GM23338 (cell line): ENCODE results near the gene IZUMO4. TPM values are rescaled to one million over a fixed set of nuclear protein-coding genes. Genes with fewer than 3 reads are reported as not detected.

Source experiments
- CREB1 ChIP-seq: fragments of 250-450 bp; sonication (Bioruptor Pico); IDR thresholded peaks from 2 replicates; pipeline ENCODE4 v1.5.0; 2020; ENCODE audit warnings: low read depth, mild to moderate bottlenecking, moderate library complexity
- EZH2 ChIP-seq: fragments of 200-600 bp; sonication (generic); IDR thresholded peaks from one replicate; pipeline ENCODE4 v1.8.0; 2017; ENCODE audit warnings: antibody characterized with exemption, mild to moderate bottlenecking, low read depth; ENCODE audit not compliant: unreplicated experiment
- EZH2phosphoT487 ChIP-seq: fragments of 200-600 bp; sonication (generic); IDR thresholded peaks from one replicate; pipeline ENCODE4 v1.8.1; 2018; ENCODE audit warnings: antibody characterized with exemption; ENCODE audit not compliant: unreplicated experiment
- JUNB ChIP-seq: IDR thresholded peaks from one replicate; pipeline ENCODE4 v1.6.1; 2016; ENCODE audit warnings: antibody characterized with exemption; ENCODE audit not compliant: unreplicated experiment
- ZNF114 ChIP-seq: fragments of 250-450 bp; sonication (Bioruptor Pico); IDR thresholded peaks from 2 replicates; pipeline ENCODE4 v1.5.0; 2020; ENCODE audit warnings: mild to moderate bottlenecking, moderate library complexity
- ZNF331 ChIP-seq: fragments of 250-450 bp; sonication (Bioruptor Pico); IDR thresholded peaks from 2 replicates; pipeline ENCODE4 v1.5.0; 2020; ENCODE audit warnings: low read depth, mild to moderate bottlenecking, moderate library complexity
- ZNF462 ChIP-seq: fragments of 250-450 bp; sonication (Bioruptor Pico); IDR thresholded peaks from 2 replicates; pipeline ENCODE4 v1.5.0; 2020; ENCODE audit warnings: mild to moderate bottlenecking, moderate library complexity
- polyA plus RNA-seq: library from polyadenylated mRNA; unstranded; fragments of >200 nt; fragmentation: Nextera tagmentation; extraction: Ambion mirVana; gene quantifications from 2 replicates; pipeline ENCODE4 v1.2.1, GENCODE V29; 2016
- total RNA-seq: library from RNA; depleted of rRNA; stranded (reverse); fragments of >200 nt; shearing (Covaris generic); gene quantifications from 2 replicates; pipeline ENCODE4 v1.2.3, GENCODE V29; 2014
- TF ChIP-seq, protein P1 (sequence below), 2 experiments: fragments of 200-600 bp in 1 of 2; sonication (generic) in 1 of 2; conservative IDR thresholded peaks; 2 replicates each; pipeline versions ENCODE4 v1.5.1 to v1.6.1; 2016 to 2017; ENCODE audit warnings: antibody characterized with exemption in 2 of 2, low read depth in 2 of 2, mild to moderate bottlenecking in 2 of 2, moderate library complexity in 1 of 2
- TF ChIP-seq, protein P2 (sequence below): IDR thresholded peaks from 2 replicates; pipeline ENCODE4 v1.6.1; 2016; ENCODE audit warnings: antibody characterized with exemption

IZUMO4 gene
- total and polyA plus RNA-seq, 2 experiments from 2014 or later = 0.57 to 2.2 TPM

- TF ChIP-seq ZNF462 = no peak
- TF ChIP-seq, protein P1, sequence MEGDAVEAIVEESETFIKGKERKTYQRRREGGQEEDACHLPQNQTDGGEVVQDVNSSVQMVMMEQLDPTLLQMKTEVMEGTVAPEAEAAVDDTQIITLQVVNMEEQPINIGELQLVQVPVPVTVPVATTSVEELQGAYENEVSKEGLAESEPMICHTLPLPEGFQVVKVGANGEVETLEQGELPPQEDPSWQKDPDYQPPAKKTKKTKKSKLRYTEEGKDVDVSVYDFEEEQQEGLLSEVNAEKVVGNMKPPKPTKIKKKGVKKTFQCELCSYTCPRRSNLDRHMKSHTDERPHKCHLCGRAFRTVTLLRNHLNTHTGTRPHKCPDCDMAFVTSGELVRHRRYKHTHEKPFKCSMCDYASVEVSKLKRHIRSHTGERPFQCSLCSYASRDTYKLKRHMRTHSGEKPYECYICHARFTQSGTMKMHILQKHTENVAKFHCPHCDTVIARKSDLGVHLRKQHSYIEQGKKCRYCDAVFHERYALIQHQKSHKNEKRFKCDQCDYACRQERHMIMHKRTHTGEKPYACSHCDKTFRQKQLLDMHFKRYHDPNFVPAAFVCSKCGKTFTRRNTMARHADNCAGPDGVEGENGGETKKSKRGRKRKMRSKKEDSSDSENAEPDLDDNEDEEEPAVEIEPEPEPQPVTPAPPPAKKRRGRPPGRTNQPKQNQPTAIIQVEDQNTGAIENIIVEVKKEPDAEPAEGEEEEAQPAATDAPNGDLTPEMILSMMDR (conservative IDR thresholded peaks at IDR 0.05; ENCODE audit: low read depth in 2 of 2) = no peak
- no peak for TF ChIP-seq CREB1
- no peak for TF ChIP-seq EZH2phosphoT487
- no peak for TF ChIP-seq EZH2
- TF ChIP-seq ZNF331 (CRISPR knock-in tag) = no peak
- no peak for TF ChIP-seq ZNF114 (CRISPR knock-in tag)
- TF ChIP-seq, protein P2, sequence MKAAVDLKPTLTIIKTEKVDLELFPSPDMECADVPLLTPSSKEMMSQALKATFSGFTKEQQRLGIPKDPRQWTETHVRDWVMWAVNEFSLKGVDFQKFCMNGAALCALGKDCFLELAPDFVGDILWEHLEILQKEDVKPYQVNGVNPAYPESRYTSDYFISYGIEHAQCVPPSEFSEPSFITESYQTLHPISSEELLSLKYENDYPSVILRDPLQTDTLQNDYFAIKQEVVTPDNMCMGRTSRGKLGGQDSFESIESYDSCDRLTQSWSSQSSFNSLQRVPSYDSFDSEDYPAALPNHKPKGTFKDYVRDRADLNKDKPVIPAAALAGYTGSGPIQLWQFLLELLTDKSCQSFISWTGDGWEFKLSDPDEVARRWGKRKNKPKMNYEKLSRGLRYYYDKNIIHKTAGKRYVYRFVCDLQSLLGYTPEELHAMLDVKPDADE = no peak
- no peak for TF ChIP-seq JUNB
These were observed 4.0 kb downstream of the IZUMO4 start (continued) for GRCh38 chr19:2100719-2101061.
